LoVo (cell line): ENCODE measurements around the gene ZNF691.
"Not testable (repeated sequence)": the region's sequence is repeated elsewhere in the genome, so short reads cannot be mapped to it uniquely, and the experiment has no call there.

Source experiments
- DNase-seq: peaks from one replicate; pipeline ENCODE4 v3.0.0-alpha.2; 2016; ENCODE audit warnings: low spot score

The ZNF691 gene

DNA sequence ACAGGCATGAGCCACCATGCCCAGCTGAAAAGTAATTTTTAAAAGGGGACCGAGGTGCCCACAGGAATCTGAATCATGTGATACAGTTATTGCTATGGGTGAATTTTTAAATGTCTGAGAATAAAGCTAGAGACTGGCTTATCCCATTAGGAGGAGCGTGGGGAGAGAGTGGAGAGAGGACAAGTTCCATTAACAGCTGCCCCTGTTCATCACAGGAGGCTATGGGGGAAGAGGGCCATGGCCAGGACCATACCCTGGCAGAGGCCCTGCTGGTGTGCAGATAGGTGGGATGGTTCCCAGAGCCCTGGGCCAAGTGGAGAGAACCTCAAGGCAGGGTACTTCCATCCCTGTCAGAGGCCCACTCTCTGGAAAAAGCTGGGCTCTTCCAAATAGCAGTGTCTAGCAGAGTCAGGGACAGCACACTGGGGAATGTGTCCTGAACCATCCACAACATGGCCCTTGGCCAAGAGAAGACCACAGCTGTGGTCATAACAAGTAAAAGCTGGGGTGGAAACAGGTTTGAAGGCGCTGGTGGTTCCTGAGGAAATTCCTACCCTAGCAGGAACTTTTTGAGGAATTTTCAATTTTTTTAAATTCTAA lies 13.7 kb upstream of the ZNF691 start:
- DNase-seq, result no peak

DNA sequence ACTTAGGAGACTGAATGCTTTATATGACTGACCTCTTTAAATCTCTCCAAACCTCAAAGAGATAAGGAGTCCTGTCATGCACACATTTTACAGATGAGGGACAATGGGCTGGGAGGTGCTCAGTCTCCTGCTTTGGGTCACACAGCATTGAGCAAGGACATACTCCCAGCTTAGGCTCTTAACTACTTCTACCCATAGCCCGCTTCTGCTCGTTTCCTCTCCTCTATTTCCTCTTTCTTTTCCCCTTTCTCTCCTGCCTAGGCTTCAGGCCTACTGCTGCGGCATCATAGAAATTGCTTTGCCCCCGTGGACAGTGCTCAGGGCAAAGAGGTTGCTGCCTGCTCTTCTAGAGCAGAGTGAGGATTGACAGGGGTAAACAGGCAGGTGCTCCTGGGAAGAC lies 12.4 kb upstream of the ZNF691 start:
- DNase-seq, result no peak

DNA sequence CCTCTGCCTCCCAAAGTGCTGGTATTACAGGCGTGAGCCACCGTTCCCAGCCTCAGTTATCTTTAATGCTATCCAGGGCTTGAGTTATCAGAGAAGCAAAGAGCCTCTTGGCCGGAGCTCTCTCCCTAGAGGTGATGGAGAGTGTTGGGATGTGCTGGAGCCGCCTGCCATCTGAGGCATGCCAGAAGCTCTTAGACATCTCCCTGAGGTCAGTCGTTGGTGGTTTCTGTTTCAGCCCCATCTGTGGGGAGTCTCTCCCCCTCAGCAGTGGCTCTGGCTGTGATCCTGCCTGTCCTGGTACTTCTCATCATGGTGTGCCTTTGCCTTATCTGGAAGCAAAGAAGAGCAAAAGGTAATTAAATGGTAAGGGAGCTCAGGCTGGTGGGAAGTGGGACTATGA lies 11.6 kb upstream of the ZNF691 start:
- no peak for DNase-seq

DNA sequence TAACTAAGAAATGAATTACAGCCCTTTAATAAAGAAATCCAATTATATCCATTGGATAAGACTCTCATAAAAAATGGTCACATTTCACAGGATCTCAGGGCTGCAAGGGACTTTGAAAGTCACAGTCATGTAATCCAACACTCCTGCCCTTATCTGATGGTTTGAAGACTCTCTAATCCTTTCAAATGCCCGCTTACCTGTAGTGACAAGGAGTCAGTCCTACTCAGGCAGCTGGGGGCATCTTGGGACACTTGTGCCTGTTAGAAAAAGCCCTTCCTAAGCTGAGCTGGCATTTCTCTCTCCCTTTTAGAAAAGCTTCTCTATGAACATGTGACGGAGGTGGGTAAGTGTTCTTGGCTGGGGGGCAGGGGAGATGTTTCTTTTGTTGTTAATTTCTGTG lies 11.0 kb upstream of the ZNF691 start:
- no peak for DNase-seq

DNA sequence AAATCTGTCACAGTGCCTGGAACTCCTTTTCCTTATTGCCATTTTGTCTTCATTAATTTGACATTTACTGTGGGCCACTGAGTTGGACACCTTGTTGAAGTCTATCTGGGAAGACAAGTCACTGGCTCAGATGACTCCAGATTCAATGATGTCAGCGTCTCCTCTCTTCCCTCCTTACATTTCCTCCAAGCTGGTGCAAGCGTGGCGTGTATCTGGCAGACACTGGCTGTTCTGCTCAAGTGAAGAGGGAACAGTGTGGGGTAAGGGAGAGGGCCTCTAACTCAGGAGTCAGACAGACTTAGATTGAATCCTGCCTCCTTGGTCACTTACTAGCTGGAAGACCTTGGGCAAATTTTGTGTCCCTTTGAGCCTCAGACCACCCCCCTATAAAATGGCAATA lies 8.7 kb upstream of the ZNF691 start:
- no peak for DNase-seq

DNA sequence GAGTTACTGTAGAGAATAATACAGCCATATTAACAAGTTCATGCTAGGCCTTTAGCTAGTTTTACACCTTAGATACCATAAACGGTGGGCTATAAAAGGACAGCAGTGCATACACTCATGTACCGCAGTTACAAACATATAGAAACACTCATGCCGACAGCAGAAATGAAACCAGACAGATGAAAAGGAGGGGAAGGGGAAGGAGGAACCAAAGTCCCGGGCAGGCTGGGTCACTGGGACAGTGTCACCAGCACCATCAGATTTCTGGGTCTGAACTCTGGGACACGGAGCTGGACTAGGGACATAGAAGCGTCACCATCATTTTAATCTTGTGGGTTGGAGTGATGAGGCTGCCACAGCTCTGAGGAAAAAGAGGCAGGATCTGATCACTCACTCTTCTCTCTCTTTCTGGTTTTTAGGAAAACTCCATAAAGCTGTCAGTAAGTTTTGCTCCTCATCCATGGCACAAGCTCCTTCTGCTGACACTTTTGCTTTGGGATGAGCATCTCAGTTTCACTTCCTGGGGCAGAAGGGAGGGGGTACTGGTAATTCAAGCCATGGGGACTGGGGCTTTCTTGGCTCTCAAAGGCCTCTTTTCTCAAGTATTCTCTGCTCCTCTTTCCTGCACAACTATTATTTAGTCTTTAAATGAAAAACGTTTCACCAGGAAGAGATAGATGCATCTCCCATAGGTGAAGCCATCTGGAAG lies 7.8 kb upstream of the ZNF691 start:
- DNase-seq, result no peak

DNA sequence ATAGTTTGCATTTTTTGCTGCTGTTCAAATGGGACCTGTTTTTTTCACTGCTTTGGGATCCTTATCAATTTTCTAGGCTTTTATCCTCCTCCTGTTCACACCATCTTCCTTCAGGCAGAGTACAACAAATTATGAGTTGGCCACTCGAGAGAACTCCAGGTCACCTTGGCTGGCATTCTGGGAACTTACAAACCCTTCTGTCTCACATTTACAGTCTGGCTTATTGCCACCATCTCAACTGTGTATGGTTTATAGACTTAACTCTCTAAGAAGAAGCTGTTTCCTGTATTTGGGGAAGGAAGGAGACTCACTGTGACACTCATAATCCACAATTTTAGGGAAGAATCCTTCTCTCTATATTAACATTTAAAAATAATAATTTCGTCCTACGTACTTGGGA lies 5.4 kb upstream of the ZNF691 start:
- no peak for DNase-seq

DNA sequence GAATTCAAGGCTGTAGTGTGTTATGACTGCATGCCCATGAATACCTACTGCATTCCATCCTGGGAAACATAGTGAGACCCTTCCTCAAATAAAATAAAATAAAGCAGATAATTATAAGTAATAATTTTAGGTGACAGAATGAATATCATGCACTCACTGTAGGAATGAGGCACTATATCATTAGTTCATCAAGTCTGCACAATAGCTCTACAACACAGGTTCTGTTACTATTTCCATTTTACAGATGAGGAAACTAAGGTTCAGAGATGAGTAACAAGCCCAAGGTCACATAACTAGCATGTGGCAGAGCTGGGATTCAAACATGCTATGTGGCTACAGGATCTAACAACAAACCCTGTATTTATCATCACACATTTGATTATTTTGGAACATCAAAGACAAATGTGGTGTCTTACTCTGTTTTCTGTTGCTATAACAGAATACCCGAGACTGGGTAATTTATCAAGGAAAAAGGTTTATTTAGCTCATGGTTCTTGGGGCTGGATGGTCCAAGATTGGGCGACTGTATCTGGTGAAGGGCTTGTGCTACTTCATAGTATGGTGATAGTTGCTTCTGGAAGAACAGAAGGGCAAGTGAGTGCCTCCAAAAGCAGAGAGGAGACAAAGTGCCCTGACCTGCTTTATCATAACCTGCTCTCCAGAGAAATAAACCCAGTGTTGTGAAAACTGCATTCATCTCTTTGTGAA lies 4.8 kb upstream of the ZNF691 start:
- no peak for DNase-seq

DNA sequence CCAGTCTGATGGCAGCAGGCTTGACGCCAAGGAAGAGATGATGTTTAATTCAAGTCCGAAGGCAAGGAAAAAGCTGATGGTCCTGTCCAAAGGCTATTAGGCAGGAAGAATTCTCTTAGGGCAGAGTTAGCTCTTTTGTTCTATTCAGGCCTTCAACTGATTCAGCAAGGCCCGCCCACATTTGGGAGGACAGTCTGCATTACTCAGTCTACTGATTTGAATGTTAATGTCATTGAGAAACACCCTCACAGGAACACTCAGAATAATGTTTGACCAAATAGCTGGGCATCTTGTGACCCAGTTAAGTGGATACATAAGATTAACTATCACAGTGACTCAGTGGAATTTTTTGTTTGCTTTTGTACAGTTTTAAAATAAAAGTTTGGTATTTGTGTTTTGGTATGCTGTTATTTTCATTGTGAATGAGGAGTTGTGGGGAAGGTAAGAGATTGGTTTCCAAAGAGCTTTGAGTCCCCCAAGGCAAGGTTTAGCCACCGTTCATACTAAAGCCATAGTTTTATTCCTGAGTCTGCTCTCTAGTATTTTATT lies 1.7 kb upstream of the ZNF691 start:
- DNase-seq, result no peak

DNA sequence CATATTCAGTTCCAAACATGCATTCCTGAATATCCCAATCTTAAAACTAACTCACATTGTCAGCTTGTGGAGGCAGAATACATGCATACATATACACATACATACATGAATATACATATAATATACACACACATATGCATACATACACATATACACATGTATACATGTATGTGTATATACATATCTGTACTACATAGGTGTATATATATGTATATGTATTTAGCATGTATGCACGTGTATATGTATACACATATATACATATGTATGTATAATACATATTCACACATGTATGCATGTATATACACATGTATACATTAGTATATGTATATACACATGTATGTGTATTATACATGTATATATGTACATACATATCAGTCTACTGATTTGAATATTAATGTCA lies 1.2 kb upstream of the ZNF691 start:
- DNase-seq, result no peak

DNA sequence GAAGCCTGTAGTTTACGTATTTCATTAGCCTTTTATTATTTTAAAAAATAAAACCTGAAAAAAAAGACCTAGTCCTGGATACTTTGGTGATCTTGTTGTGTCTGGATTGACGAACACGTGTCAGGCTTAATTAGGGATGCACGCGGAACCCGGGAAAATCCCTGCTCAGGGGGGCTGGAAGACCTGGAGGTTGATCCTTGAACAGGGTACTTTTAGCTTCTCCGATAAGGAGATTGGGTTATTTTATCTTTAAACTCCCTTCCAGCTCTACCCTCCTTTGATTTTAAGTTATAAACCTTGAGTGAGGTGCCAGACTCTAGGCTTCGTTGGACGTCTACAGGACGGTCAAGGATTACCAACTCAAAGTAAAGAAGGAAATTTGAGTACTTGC lies 552 bp upstream of the ZNF691 start:
- no peak for DNase-seq

DNA sequence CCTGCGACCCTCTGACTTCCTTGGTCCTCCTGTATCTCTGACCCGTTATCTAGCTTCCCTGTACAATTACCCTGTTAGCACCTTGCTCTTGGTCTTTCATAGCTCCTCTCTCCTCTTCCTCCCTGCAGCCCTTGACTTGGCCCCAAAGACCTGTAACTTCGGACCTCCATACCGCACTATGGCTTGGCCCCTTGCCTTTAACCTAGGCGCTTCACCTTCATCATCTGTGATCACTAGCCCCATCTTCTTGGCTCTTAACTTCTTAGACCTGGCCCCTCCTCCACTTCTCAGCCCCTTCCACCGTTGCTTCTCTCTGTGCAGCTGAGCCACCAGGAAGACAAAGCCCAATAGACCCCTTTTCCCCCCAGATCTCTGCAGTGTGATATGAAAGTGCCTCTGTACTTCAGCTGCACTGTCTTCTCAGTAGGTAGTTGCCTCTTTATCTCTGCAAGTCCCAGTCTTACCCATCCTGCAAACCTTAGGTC lies 740 bp downstream of the ZNF691 start:
- DNase-seq, result no peak

DNA sequence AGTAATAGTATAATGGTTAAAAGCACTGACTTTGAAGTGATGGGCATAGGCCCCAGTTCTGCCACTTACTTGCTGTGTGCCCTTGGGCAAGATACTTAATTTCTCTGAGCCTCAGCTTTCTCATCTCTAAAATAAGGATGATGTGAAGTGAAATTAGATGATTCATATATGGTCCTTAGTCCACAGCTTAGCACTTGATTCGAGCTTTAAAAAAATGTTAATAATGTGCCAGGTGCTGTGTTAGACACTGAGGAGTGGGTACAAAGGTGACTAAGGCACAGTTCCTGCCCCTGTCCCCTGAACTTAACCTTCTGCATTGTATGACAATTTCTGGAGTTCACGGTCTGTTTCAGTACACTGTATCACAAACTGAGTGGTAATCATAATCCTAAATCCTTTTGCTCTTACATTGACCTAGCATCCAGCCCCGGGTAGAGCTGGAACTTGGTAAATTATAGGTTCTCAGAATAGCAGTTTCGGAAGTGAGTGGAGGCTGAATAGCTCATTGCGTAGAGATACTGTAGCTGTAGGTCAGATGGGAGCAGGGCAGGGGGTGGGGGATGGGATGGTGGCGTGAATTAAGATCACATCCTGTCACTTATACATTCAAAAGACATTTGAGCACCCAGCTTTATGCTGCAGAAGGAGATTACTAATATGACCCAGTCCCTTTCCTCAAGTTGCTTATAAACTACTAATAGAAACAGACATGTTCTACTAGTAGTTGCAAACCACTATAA lies 1.5 kb downstream of the ZNF691 start:
- DNase-seq, result no peak

DNA sequence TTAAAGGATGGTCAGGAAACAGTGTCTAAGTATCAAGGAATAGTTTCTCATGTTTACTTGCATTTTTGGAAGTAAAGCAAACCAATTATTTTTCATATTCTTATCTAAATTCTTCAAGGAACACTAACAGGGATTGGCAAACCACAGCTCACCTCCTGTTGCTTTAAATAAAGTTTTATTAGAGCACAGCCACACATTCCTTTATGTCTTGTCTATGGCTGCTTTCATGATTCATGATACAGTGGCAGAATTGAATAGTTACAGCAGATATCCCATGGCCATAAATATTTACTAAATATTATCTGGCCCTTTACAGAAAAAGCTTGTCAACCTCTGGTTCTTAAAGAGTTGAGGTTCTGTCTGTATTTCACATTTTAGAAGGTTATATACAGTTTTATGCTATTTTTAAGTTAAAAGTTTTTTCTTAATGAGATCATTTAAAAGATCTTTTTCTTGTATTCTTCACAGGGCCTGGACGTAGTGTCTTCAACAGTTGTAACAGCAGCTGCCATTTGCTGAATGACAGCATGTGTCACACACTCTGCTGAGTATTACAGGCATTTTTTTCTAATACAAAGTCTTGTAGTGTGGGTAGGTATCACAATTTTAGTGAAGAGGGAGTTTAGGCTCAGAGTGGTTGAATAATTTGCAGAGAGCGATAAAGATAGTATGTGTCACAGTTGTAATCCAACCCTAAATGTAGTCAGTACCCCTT lies 2.6 kb downstream of the ZNF691 start:
- DNase-seq, result no peak

DNA sequence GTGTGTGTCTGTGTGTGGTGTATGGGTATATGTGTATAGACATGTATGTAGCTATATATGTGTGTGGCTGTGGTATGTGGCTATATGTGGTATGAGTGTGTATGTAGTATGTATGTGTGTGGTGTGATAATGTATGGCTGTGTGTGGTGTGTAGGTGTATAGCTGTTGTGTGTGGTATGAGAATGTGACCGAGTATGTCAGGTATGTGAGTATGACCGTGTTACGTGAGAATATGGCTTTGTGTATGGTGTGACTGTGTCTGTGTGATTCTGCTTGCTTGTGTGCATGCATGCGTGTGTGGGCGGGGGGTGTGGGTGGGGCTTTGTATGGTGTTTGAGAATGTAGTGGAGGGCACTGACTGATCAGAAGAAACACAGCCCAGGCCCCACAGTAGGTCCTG lies 3.5 kb downstream of the ZNF691 start:
- no peak for DNase-seq

DNA sequence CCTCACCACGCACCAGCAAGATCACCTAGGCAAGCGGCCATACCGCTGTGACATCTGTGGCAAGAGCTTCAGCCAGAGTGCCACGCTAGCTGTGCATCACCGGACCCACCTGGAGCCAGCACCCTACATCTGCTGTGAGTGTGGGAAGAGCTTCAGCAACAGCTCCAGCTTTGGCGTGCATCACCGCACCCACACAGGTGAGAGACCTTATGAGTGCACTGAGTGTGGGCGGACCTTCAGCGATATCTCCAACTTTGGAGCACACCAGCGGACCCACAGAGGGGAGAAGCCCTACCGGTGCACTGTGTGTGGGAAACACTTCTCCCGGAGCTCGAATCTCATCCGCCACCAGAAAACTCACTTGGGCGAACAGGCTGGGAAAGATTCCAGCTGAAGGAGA lies 5.0 kb downstream of the ZNF691 start:
- DNase-seq, result no peak

DNA sequence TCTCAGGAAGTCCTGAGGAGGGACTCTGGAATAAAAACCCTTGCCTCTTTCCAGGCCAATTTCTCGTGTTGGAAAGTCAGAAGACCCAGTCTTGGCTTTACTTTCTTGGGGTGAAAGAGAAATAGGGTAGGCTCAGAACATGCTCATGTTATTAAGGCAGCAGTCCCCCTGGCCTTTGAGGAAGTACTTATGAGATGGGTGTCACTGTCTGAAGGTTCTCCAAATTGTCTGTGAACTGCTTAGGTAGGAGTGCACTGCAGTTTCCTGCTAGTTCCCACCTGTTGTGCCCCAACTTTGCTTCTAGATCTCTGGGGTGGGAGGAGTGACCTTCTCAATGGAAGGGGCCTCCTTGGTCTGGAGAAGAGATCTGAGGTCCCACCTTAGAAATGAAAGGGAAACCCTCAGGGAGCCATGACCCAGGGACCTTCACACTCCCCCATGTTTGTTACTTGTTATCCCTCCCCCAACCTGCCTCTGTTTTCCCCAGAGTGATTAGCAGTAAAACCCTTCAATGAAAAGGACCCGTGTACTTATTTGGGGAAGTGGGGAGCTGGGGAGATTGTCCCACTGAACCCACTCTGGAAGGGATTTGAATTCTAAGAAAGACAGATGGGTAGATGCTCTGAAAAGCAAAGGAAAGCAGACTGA lies 5.7 kb downstream of the ZNF691 start:
- no peak for DNase-seq

DNA sequence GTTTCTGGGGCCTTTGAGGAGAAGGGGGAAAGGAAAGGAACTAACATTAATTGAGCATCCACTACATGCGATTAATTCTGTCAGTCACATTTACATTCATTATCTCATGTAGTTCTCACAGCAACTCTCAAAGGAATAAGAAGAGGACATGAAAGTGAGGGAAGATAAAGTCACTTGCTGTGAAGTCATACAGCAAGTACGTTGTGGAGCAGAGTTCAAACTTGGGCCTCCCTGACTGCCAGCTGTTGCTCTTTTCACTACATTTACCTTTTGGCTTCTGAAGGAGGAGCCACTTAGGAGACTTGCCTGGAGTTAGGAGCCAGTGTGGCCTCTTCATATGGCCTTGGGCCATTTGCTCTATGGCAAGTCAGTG lies 6.2 kb downstream of the ZNF691 start:
- DNase-seq, result no peak

DNA sequence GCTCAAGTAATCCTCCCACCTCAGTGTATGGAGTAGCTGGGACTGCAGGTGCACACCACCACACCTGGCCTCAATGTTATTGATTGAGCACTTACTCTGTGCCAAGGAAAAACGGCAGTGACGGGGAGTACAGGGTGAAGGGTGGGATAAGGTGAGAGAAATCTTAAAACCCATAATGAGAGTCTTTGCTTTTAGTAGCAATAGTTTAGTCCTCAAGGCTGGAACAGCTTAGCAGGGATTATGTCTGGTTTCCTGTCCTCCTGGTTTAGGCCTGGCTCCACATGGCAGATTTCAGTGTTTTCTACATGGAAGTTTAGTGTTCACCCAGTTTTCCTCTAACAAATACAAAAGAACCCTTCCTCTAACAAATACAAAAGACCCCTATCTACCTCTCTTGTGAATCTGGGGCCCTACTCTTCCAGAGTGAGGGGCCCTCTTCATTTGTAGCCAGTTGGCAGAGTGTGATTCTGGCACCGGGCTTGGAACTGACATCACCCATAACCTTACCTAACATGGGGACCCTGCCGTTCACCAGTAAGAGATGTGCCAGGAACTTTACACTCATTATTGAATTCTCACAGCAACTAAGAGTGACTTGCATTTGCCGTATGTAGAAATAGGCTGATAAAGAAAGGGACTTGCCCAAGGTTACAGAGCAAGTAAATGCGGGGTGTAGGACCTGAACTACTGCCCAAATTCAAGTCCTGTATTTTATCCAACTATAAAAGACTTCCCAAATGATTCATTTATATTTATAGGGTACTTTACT lies 6.9 kb downstream of the ZNF691 start:
- DNase-seq, result no peak

DNA sequence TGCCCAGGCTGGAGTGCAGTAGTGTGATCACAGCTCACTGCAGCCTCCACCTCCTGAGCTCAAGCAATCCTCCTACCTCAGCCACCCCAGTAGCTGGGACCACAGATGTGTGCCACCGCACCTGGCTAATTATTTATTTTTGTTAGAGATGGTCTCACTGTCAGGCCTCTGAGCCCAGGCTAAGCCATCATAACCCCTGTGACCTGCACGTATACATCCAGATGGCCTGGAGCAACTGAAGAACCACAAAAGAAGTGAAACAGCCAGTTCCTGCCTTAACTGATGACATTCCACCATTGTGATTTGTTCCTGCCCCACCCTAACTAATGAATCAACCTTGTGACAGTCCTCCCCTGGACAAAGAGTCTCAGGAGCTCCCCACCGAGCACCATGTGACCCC lies 10.1 kb downstream of the ZNF691 start:
- DNase-seq, result not testable (repeated sequence)

DNA sequence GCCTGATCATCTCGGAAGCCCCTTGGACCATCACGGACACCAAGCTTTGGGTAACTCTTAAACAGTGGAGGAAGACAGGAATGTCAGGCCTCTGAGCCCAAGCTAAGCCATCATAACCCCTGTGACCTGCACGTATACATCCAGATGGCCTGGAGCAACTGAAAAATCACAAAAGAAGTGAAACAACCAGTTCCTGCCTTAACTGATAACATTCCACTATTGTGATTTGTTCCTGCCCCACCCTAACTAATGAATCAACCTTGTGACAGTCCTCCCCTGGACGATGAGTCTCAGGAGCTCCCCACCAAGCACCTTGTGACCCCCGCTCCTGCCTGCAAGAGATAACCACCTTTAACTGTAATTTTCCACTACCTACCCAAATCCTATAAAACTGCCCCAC lies 13.0 kb downstream of the ZNF691 start:
- not testable (repeated sequence) for DNase-seq
